AG20443 (cell line): ENCODE measurements around the gene EDN1.
"Not testable (repeated sequence)": the region's sequence is repeated elsewhere in the genome, so short reads cannot be mapped to it uniquely, and the experiment has no call there.

Experiments
- DNase-seq: peaks from one replicate; pipeline ENCODE4 v3.0.0; 2012; ENCODE audit warnings: low spot score, mixed read lengths

Gene EDN1

GRCh38 chr6:12294851-12295536 is 4.8 kb downstream of the EDN1 start:
- peak; percentile 17 for DNase-seq

- DNase-seq: no peak
Observed at GRCh38 chr6:12295558-12296254, 5.5 kb downstream of the EDN1 start.

- DNase-seq: peak; percentile 91
Observed at GRCh38 chr6:12296255-12296573, 6.1 kb downstream of the EDN1 start.

- DNase-seq: no peak
Observed at GRCh38 chr6:12296604-12297003, 6.4 kb downstream of the EDN1 start.

GRCh38 chr6:12297363-12298016 is 7.3 kb downstream of the EDN1 start:
- no peak for DNase-seq

- DNase-seq: no peak
Observed at GRCh38 chr6:12298017-12298978, 8.1 kb downstream of the EDN1 start.

GRCh38 chr6:12298995-12299394 is 8.8 kb downstream of the EDN1 start:
- DNase-seq: no peak

GRCh38 chr6:12301018-12301417 is 10.9 kb downstream of the EDN1 start:
- DNase-seq: no peak

GRCh38 chr6:12304487-12304886 is 14.3 kb downstream of the EDN1 start:
- no peak for DNase-seq

- no peak for DNase-seq
Observed at GRCh38 chr6:12309070-12309469, 18.9 kb downstream of the EDN1 start.

- DNase-seq: no peak
Observed at GRCh38 chr6:12311106-12311505, 20.9 kb downstream of the EDN1 start.

GRCh38 chr6:12312736-12313135 is 22.6 kb downstream of the EDN1 start:
- DNase-seq: peak; percentile 63

GRCh38 chr6:12313306-12313991 is 23.3 kb downstream of the EDN1 start:
- no peak for DNase-seq

- DNase-seq: peak; percentile 46
Observed at GRCh38 chr6:12313992-12314589, 23.9 kb downstream of the EDN1 start.

GRCh38 chr6:12314751-12315150 is 24.6 kb downstream of the EDN1 start:
- DNase-seq: no peak

- DNase-seq: no peak
Observed at GRCh38 chr6:12315292-12316081, 25.3 kb downstream of the EDN1 start.

GRCh38 chr6:12318749-12319148 is 28.6 kb downstream of the EDN1 start:
- DNase-seq: no peak

- not testable (repeated sequence) for DNase-seq
Observed at GRCh38 chr6:12320074-12320473, 29.9 kb downstream of the EDN1 start.

- DNase-seq: peak; percentile 43
Observed at GRCh38 chr6:12324099-12324498, 33.9 kb downstream of the EDN1 start.

GRCh38 chr6:12324748-12325147 is 34.6 kb downstream of the EDN1 start:
- no peak for DNase-seq
